GM20000 (cell line): Measurements from ENCODE around the gene XG.
"Not testable (repeated sequence)": the region's sequence is repeated elsewhere in the genome, so short reads cannot be mapped to it uniquely, and the experiment has no call there.

Experiments used
- DNase-seq: peaks from one replicate; pipeline ENCODE4 v3.0.0; 2012; ENCODE audit warnings: low spot score
- TF ChIP-seq, protein P1 (sequence below): IDR thresholded peaks from 2 replicates; pipeline ENCODE4 v1.5.1; 2012; ENCODE audit warnings: mild to moderate bottlenecking, control low read depth; ENCODE audit errors: extremely low read depth, missing control alignments

XG gene

DNA sequence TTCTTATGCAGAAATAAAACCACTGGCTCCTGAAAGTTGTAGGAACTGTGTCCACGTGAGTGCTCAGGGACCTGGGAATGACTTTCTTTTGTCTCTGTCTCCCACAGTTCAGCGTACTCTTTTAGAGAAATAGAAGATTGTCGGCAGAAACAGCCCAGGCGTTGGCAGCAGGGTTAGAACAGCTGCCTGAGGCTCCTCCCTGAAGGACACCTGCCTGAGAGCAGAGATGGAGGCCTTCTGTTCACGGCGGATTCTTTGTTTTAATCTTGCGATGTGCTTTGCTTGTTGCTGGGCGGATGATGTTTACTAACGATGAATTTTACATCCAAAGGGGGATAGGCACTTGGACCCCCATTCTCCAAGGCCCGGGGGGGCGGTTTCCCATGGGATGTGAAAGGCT lies 11.2 kb upstream of the XG start:
- TF ChIP-seq, protein P1, sequence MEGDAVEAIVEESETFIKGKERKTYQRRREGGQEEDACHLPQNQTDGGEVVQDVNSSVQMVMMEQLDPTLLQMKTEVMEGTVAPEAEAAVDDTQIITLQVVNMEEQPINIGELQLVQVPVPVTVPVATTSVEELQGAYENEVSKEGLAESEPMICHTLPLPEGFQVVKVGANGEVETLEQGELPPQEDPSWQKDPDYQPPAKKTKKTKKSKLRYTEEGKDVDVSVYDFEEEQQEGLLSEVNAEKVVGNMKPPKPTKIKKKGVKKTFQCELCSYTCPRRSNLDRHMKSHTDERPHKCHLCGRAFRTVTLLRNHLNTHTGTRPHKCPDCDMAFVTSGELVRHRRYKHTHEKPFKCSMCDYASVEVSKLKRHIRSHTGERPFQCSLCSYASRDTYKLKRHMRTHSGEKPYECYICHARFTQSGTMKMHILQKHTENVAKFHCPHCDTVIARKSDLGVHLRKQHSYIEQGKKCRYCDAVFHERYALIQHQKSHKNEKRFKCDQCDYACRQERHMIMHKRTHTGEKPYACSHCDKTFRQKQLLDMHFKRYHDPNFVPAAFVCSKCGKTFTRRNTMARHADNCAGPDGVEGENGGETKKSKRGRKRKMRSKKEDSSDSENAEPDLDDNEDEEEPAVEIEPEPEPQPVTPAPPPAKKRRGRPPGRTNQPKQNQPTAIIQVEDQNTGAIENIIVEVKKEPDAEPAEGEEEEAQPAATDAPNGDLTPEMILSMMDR = no peak
- no peak for DNase-seq

DNA sequence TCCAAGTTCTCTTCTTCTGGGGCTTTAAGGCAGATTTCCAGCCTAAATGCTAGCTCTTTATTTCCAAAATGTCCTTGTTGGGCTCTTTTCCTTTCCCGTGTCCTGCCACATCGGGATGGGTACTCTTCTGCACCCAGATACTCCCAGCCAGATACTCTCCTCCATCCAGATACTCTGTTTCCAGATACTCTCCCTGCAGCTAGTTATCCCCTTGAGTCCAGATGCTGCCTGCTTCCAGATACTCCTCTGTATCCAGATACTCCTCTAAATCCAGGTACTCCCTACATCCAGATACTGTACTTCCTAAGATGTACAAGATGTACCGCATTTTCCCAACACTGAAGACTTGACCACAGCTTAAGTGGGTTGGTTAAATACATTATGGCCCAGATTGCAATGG lies 10.5 kb upstream of the XG start:
- TF ChIP-seq, protein P1 = no peak
- no peak for DNase-seq

DNA sequence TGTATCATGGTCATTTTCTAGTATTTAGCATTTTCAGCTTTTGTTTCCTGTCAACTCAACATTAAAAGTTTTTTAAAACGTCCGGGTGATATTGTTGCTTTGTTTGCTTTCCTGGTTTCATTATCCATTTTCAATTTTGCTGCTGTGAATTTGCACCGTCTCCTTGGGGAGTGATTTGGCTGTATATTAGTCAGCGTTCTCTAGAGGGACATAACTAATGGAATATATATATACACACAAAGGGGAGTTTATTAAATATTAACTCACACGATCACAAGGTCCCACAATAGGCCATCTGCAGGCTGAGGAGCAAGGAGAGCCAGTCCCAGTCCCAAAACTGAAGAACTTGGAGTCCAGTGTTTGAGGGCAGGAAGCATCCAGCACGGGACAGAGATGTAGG lies 5.6 kb upstream of the XG start:
- not testable (repeated sequence) for DNase-seq

DNA sequence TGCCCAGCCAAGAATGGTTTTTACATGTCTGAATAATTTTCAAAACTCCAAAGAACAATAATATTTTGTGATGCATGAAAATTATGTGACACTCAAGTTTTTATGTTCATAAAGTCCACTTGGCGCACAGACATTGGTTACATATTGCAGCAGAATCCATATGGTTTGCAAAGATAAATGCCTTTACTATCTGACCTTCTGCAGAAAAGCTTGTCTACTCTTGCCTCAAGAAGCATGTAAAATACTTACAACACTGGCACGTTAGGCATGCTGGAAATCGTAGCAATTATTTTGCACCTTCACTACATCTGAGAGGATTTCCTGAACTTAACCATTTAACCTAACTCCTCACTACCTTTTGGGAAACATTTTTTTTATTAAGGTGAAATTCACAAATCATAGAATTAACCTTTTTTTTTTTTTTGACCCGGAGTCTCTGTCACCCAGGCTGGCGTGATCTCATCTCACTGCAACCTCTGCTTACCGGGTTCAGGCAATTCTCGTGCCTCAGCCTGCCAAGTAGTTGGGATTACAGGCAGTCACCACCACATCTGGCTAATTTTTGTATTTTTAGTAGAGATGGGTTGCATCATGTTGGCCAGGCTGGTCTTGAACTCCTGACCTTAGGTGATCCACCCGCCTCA lies 3.5 kb upstream of the XG start:
- no peak for DNase-seq
- TF ChIP-seq, protein P1 = no peak

DNA sequence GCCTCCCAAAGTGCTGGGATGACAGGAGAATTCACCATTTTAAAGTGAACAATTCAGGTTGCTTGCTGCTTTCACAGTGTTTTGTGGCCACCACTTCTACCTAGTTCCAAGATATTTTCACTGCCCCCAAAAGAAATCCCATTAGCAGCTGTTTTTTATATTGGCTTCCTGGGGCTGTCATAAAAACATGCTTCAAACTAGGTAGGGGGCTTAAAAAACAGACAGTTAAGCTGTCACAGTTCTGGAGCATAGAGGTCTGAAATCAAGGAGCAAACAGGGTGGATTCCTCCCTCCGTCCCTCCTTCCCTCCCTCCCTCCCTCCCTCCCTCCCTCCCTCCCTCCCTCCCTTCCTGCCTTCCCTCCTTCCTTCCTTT lies 3.0 kb upstream of the XG start:
- TF ChIP-seq, protein P1 = no peak
- no peak for DNase-seq

DNA sequence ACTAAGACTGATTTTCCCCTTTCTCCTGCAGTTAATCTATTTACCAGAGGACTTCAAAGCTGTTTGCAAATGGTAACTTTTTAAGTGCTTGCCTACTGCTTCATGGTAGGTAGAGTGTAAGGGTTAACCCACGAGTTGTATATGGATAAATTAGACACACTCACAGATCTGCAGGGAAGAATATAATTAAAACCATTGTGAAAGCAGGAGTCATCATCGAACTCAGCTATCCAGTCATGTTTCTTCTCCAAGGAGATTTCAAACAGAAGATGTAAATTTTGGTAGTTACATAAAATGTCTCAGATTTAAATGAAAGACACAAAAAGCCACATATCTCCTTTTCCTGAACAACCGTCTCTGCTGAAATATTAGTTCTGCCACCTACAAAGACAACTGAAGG lies 549 bp upstream of the XG start:
- DNase-seq = no peak
- TF ChIP-seq, protein P1 = no peak

DNA sequence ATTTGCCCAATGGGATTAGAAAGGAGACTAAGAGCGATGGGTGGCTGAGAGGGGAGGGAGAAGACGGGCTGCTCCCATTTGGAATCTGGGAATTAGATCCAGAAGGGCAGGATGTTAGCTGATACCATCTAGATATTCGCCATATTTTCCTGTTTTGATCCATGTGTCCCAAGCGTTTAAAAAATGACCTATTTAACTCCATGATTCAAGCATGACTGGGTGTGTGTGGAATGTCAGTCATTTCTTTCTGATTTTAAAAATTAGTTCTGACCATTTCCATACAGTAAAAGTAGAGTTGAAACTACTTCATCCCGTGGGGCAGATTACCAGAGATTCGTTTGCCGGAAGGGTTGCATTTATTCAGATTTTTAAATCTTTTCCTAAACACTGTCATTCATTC lies 601 bp downstream of the XG start:
- not testable (repeated sequence) for DNase-seq

DNA sequence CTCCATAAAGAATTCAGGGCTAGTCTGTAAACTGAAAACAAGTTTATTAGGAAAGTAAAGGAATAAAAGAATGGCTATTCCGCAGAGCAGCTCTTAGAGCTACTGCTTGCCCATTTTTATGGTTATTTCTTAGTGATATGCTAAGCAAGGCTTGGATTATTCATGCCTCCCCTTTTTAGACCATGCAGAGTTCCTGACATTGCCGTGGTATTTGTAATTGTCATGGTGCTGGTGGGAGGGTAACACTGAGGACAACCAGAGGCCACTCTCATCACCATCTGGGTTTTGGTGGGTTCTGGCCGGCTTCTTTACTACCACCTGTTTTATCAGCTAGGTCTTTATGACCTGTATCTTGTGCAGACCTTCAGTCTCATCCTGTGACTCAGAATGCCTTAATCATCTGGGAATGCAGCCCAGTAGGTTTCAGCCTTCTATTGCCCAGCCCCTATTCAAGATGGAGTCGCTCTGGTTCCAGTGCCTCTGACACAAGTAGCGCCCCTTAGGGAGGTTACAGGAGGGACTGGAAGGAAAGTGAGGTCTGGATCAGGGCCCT lies 3.4 kb downstream of the XG start:
- DNase-seq = not testable (repeated sequence)

DNA sequence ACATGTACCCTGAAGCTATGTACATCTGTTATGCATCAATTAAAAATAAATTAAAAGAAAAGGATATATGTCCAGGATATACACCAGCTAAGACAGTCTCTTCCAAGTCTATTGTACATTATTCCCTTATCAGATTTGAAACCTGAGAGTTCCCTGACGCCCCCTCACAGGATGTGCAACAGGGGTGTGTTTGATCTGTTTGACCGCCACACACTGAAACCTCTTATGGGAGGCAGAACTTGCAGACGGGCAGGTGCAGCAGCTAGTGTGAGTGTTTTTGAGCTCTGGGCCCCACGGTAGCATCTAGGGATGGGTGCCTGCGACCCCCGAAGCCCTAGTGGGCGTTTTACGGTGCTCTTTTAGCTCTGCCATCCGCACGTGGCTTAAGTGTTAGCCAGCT lies 4.7 kb downstream of the XG start:
- TF ChIP-seq, protein P1 = no peak

More for the DNA sequence above, 4.7 kb downstream of the XG start:
- no peak for DNase-seq
